A673 (cell line): ENCODE measurements around the gene ISG20L2. TPM values are rescaled to one million over a fixed set of nuclear protein-coding genes. Genes with fewer than 3 reads are reported as not detected.

Experiments
- BruUV-seq: library from RNA; stranded (reverse); fragments of 400-500 nt; replicated peaks from 2 replicates; lab custom pipeline; 2021; lab: Mats Ljungman, UMichigan
- CTCF ChIA-PET: fragments of 300-600 bp; sonication (Branson Sonifier 250); formaldehyde crosslinking; loops from one replicate; lab custom pipeline; 2022; ENCODE audit warnings: antibody characterized with exemption; lab: Charles Lee
- POLR2A ChIA-PET: fragments of 300-600 bp; sonication (Branson Sonifier 250); formaldehyde crosslinking; loops from one replicate; lab custom pipeline; 2022; ENCODE audit warnings: antibody characterized with exemption; ENCODE audit not compliant: low non-redundant PET; lab: Charles Lee
- DNase-seq: peaks from one replicate; pipeline ENCODE4 v3.0.0-alpha.2; 2015; ENCODE audit warnings: low spot score
- H3K27ac ChIP-seq: fragments of 200-600 bp; sonication (generic); 2 replicates; pipeline ENCODE4 v1.5.1; 2016; ENCODE audit warnings: mixed run types, low read depth, mild to moderate bottlenecking, mixed read lengths, antibody characterized with exemption, low read length; ENCODE audit not compliant: poor library complexity, severe bottlenecking
- H3K27me3 ChIP-seq: fragments of 200-600 bp; sonication (generic); replicated peaks from 2 replicates; pipeline ENCODE4 v1.6.1; 2017; ENCODE audit warnings: mixed run types, low read depth, mild to moderate bottlenecking, mixed read lengths, antibody characterized with exemption, low read length; ENCODE audit not compliant: insufficient read depth, poor library complexity
- H3K36me3 ChIP-seq: fragments of 200-600 bp; sonication (generic); 2 replicates; pipeline ENCODE4 v1.6.1; 2016; ENCODE audit warnings: mixed run types, mild to moderate bottlenecking, mixed read lengths, antibody characterized with exemption, low read length; ENCODE audit not compliant: insufficient read depth, poor library complexity, severe bottlenecking
- H3K4me1 ChIP-seq: fragments of 200-600 bp; sonication (generic); 2 replicates; pipeline ENCODE4 v1.6.1; 2017; ENCODE audit warnings: mixed run types, mild to moderate bottlenecking, mixed read lengths, antibody characterized with exemption, low read length; ENCODE audit not compliant: insufficient read depth, poor library complexity, severe bottlenecking
- H3K4me3 ChIP-seq: fragments of 200-600 bp; sonication (generic); 2 replicates; pipeline ENCODE4 v1.5.1; 2016; ENCODE audit warnings: low read depth, mixed run types, mild to moderate bottlenecking, mixed read lengths, low read length; ENCODE audit not compliant: poor library complexity, severe bottlenecking
- H3K9me3 ChIP-seq: fragments of 200-600 bp; sonication (generic); 2 replicates; pipeline ENCODE4 v1.6.1; 2016; ENCODE audit warnings: mixed run types, low read depth, mild to moderate bottlenecking, mixed read lengths, antibody characterized with exemption, low read length; ENCODE audit not compliant: poor library complexity, severe bottlenecking
- CTCF ChIP-seq: fragments of 300-800, 200-600 bp; sonication (generic); conservative IDR thresholded peaks from 2 replicates; pipeline ENCODE4 v1.5.1; 2017; ENCODE audit warnings: low read depth, mild to moderate bottlenecking, antibody characterized with exemption, low read length, moderate library complexity, mixed read lengths
- EZH2 ChIP-seq: fragments of 200-600 bp; sonication (generic); IDR thresholded peaks from 2 replicates; pipeline ENCODE4 v1.6.1; 2017; ENCODE audit warnings: borderline replicate concordance, low read depth, mild to moderate bottlenecking, mixed read lengths, antibody characterized with exemption, low read length; ENCODE audit not compliant: poor library complexity, severe bottlenecking
- intact Hi-C: fragments of 100-400 bp; cut with micrococcal nuclease; formaldehyde crosslinking; loops from one replicate; pipeline ENCODE4 v1.10.0; 2022; ENCODE audit not compliant: unreplicated experiment
- total RNA-seq: library from RNA; stranded (reverse); gene quantifications from 2 replicates; pipeline ENCODE4 v1.2.3, GENCODE V29; 2021

ISG20L2 gene
- total RNA-seq, 1 experiment from 2014 or later, result 46.5 TPM

GRCh38 chr1:156752843-156753482 lies 24.4 kb upstream of the ISG20L2 start:
- TSS peak; percentile 62 for BruUV-seq
- POLR2A ChIA-PET, result interaction anchor here (0.8 kb wide), 1 partner anchor 15 kb away, joined by 3 read pairs; the partner anchor contains the start of gene PRCC

DNA sequence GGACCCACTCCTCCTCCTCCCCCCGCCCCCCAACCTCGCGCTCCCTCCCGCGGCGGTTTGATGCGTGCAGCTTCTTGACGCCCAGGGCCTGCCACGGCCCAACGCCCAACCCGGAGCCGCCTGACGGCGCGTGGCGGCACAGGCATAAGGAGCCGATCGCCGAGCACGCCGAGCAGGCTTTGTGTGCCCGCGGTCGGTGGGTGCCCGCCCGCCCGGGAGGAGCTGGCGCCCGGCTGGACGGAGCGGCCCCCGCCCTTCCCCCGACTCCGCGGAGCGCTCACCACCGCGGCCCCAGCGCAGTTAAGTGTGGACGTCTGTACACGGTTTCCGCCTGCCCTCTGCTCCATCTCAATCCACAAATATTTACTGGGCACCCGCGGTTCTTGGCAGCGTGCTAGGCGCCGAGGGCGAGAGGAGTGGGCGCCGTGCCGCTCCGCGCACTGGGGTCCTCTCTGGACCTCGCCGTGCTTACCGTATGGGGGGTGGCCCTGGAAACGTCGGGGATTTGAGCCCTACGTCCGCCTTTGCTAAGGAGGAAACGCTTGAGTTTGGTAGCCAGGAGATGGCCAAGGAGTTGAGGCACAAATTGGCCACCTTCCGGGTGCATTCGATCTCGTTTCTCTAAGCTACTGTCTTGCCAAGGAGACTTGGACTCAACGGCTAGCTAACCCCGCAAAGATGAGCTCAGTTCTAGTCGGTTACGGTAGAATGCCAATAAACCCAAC lies 23.4 kb upstream of the ISG20L2 start:
- CTCF ChIA-PET, result interaction anchor here (0.9 to 1.1 kb wide), 2 partner anchors 26 to 108 kb away, joined by 3 to 4 read pairs; no protein-coding TSS in a partner anchor
- Histone ChIP-seq H3K4me1 (peaks cover 28% of the 10 kb centered on the region), H3K27me3 (no peaks in the 10 kb centered on the region), H3K9me3 (no peaks in the 10 kb centered on the region), H3K4me3 (peak overlapping the region; percentile 92), H3K27ac (peak overlapping the region; percentile 98), H3K36me3 (no peaks in the 10 kb centered on the region)
- intact Hi-C loops, result loop anchor here (2.0 kb wide), 1 partner anchor 15 kb away; the partner anchor contains the start of gene PRCC
- no TSS peak for BruUV-seq
- no peak for TF ChIP-seq CTCF
- no peak for TF ChIP-seq EZH2
- POLR2A ChIA-PET, result interaction anchor here (0.6 to 1.0 kb wide), 6 partner anchors 11 to 1327 kb away, joined by 3 to 18 read pairs (median 6); partner anchors contain the start of genes MRPL24 and PRCC
- DNase-seq, result peak; percentile 99

More at GRCh38 chr1:156752843-156753482, 24.4 kb upstream of the ISG20L2 start:
- Histone ChIP-seq H3K27ac (peak overlapping the region; percentile 98), H3K4me1 (peaks cover 21% of the 10 kb centered on the region), H3K36me3 (no peaks in the 10 kb centered on the region), H3K9me3 (no peaks in the 10 kb centered on the region), H3K27me3 (no peaks in the 10 kb centered on the region), H3K4me3 (peak overlapping the region; percentile 92)
- intact Hi-C loops, result no loop called here
- CTCF ChIA-PET, result interaction anchor here (0.6 kb wide), 1 partner anchor 55 kb away, joined by 3 read pairs; no protein-coding TSS in a partner anchor
- DNase-seq, result no peak
- no peak for TF ChIP-seq CTCF
- TF ChIP-seq EZH2, result no peak

DNA sequence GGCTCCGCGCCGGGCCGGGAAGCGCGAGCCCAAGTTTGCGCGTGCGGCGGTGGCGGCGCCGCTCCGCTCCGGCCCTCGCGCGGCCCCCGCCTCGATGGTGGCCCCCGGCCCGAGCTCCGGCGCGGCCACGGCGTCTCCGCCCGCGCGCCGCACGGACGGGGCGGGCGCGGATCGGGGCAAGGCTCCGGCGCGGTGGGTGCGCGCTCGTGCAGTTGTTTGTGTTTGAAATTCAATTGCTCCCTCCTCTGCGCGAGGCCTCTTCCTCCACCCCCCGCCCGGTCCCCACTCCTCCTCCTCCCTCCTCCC lies 22.8 kb upstream of the ISG20L2 start, which contains the start of gene HDGF:
Gene HDGF, minus strand, starts transcription at position 225 of the 306 bp plus-strand sequence. CDS start 246 bp downstream, outside the sequence.
- Histone ChIP-seq H3K27ac (peak within 1 kb of the TSS; percentile 98), H3K36me3 (no peaks in the 10 kb centered on the region), H3K4me3 (peak within 1 kb of the TSS; percentile 92), H3K4me1 (peaks cover 33% of the 10 kb centered on the region), H3K27me3 (no peaks in the 10 kb centered on the region), H3K9me3 (no peaks in the 10 kb centered on the region)
- TF ChIP-seq CTCF (no peak), EZH2 (no peak)
- no TSS peak for BruUV-seq
- ChIA-PET CTCF (interaction anchor here (1.1 kb wide), 1 partner anchor 25 kb away, joined by 4 read pairs; no protein-coding TSS in a partner anchor), POLR2A (interaction anchor here (0.6 to 1.0 kb wide), 3 partner anchors 50 to 1263 kb away, joined by 7 to 18 read pairs (median 7); no protein-coding TSS in a partner anchor)
- intact Hi-C loops, result loop anchor here (2.0 kb wide), 1 partner anchor 15 kb away; the partner anchor contains the start of gene PRCC
- DNase-seq, result no peak
